Ascending aorta (tissue), 2 donors: ENCODE measurements around the gene BCL11A. TPM values are rescaled to one million over a fixed set of nuclear protein-coding genes. Genes with fewer than 3 reads are reported as not detected.

Experiments
- DNase-seq, 2 donors: peaks; one replicate each; pipeline ENCODE4 v3.0.0-alpha.2; 2019; ENCODE audit warnings: low spot score in 2 of 2
- H3K27ac ChIP-seq, 2 donors: fragments of 200-600 bp; sonication (generic); one replicate each; pipeline ENCODE4 v1.5.1; 2016 to 2017; ENCODE audit warnings: mild to moderate bottlenecking in 1 of 2
- H3K27me3 ChIP-seq: fragments of 200-600 bp; sonication (generic); one replicate; pipeline ENCODE4 v1.5.1; 2017
- H3K36me3 ChIP-seq, 2 donors: fragments of 200-600 bp; sonication (generic); one replicate each; pipeline ENCODE4 v1.5.1; 2016
- H3K4me1 ChIP-seq, 2 donors: fragments of 200-600 bp; sonication (generic); one replicate each; pipeline ENCODE4 v1.5.1; 2016 to 2017; ENCODE audit warnings: mild to moderate bottlenecking in 1 of 2
- H3K4me3 ChIP-seq, 2 donors: fragments of 200-600 bp; sonication (generic); one replicate each; pipeline ENCODE4 v1.5.1; 2016 to 2017; ENCODE audit warnings: mild to moderate bottlenecking in 1 of 2
- H3K9me3 ChIP-seq, 2 donors: fragments of 200-600 bp; sonication (generic); one replicate each; pipeline ENCODE4 v1.5.1; 2016
- CTCF ChIP-seq, 3 experiments: fragments of 200-600 bp in 2 of 3; fragments of 450-650 bp in 1 of 3; sonication (generic) in 2 of 3; IDR thresholded peaks; one replicate each; pipeline ENCODE4 v1.5.1; 2016 to 2019; ENCODE audit warnings: antibody characterized with exemption in 3 of 3, mild to moderate bottlenecking in 1 of 3, moderate library complexity in 1 of 3
- intact Hi-C: fragments of 100-400 bp; cut with DNase I; formaldehyde crosslinking; loops from one replicate; pipeline ENCODE4 v1.15.1; 2023
- total RNA-seq: library from RNA; depleted of rRNA; stranded (reverse); fragments of >200 nt; gene quantifications from one replicate; pipeline ENCODE4 v1.1.0, GENCODE V29; 2016

BCL11A gene
- total RNA-seq, 1 donor from 2014 or later, result 0.11 TPM

GRCh38 chr2:60520151-60520876 lies 33.1 kb downstream of the BCL11A start:
- H3K36me3 ChIP-seq, result no peaks in the 10 kb centered on the region
- no peaks in the 10 kb centered on the region for H3K4me1 ChIP-seq
- TF ChIP-seq CTCF (IDR thresholded peaks at IDR 0.05), result no peak
- H3K9me3 ChIP-seq, result no peaks in the 10 kb centered on the region
- no peaks in the 10 kb centered on the region for H3K27me3 ChIP-seq
- intact Hi-C loops, result no loop called here
- no peak overlapping the region for H3K4me3 ChIP-seq
- no peak for DNase-seq
- H3K27ac ChIP-seq, result no peak overlapping the region

GRCh38 chr2:60519231-60519863 lies 34.1 kb downstream of the BCL11A start:
- no peaks in the 10 kb centered on the region for H3K36me3 ChIP-seq
- H3K4me3 ChIP-seq, result no peak overlapping the region
- no peaks in the 10 kb centered on the region for H3K4me1 ChIP-seq
- H3K9me3 ChIP-seq, result no peaks in the 10 kb centered on the region
- H3K27ac ChIP-seq, result no peak overlapping the region
- intact Hi-C loops, result no loop called here
- no peak for TF ChIP-seq CTCF (IDR thresholded peaks at IDR 0.05)
- no peak for DNase-seq
- no peaks in the 10 kb centered on the region for H3K27me3 ChIP-seq

GRCh38 chr2:60518567-60518966 lies 34.9 kb downstream of the BCL11A start:
- no peak for TF ChIP-seq CTCF (IDR thresholded peaks at IDR 0.05)
- Histone ChIP-seq H3K36me3 (no peaks in the 10 kb centered on the region), H3K9me3 (no peaks in the 10 kb centered on the region), H3K27ac (no peak overlapping the region), H3K4me3 (no peak overlapping the region), H3K27me3 (no peaks in the 10 kb centered on the region), H3K4me1 (no peaks in the 10 kb centered on the region)
- no peak for DNase-seq
- intact Hi-C loops, result no loop called here

GRCh38 chr2:60517446-60517845 lies 36.0 kb downstream of the BCL11A start:
- Histone ChIP-seq H3K4me1 (no peaks in the 10 kb centered on the region), H3K27me3 (no peaks in the 10 kb centered on the region), H3K4me3 (no peak overlapping the region), H3K9me3 (no peaks in the 10 kb centered on the region), H3K36me3 (no peaks in the 10 kb centered on the region), H3K27ac (no peak overlapping the region)
- TF ChIP-seq CTCF (IDR thresholded peaks at IDR 0.05), result no peak
- intact Hi-C loops, result no loop called here
- DNase-seq, result no peak

GRCh38 chr2:60516826-60517225 lies 36.6 kb downstream of the BCL11A start:
- Histone ChIP-seq H3K36me3 (no peaks in the 10 kb centered on the region), H3K4me3 (no peak overlapping the region), H3K27me3 (no peaks in the 10 kb centered on the region), H3K4me1 (no peaks in the 10 kb centered on the region), H3K27ac (no peak overlapping the region), H3K9me3 (no peaks in the 10 kb centered on the region)
- no peak for DNase-seq
- intact Hi-C loops, result no loop called here
- TF ChIP-seq CTCF (IDR thresholded peaks at IDR 0.05), result no peak
